ENCODE results near the gene BZW2.

Gene BZW2

GRCh38 chr7:16754856-16755317, 108.9 kb downstream of the BZW2 start:
- no peak for DNase-seq

- DNase-seq = no peak
Observed at GRCh38 chr7:16755397-16755796, 109.4 kb downstream of the BZW2 start.
